Muscle of leg (tissue), 11 donors: Measurements from ENCODE around the gene DHCR24. TPM values are rescaled to one million over a fixed set of nuclear protein-coding genes. Genes with fewer than 3 reads are reported as not detected.

ENCODE experiments used
- DNase-seq: peaks from one replicate; pipeline ENCODE4 v3.0.0; 2013
- H3K27ac ChIP-seq: one replicate; pipeline ENCODE4 v1.5.1; 2013; ENCODE audit warnings: mild to moderate bottlenecking, low read length, control low read depth
- H3K27me3 ChIP-seq: one replicate; pipeline ENCODE4 v1.6.1; 2013; ENCODE audit warnings: low read length; ENCODE audit not compliant: control insufficient read depth, insufficient read depth
- H3K36me3 ChIP-seq: one replicate; pipeline ENCODE4 v1.6.1; 2013; ENCODE audit warnings: low read length; ENCODE audit not compliant: control insufficient read depth, insufficient read depth
- H3K4me1 ChIP-seq: one replicate; pipeline ENCODE4 v1.6.1; 2013; ENCODE audit warnings: low read length; ENCODE audit not compliant: control insufficient read depth, insufficient read depth
- H3K4me3 ChIP-seq: one replicate; pipeline ENCODE4 v1.5.1; 2013; ENCODE audit warnings: low read length, control low read depth
- H3K9me3 ChIP-seq: replicated peaks from 2 replicates; pipeline ENCODE4 v1.6.1; 2013; ENCODE audit warnings: low read depth, low read length; ENCODE audit not compliant: control insufficient read depth
- WGBS: methylation state at CpG from one replicate; pipeline ENCODE4 v1.1.5; 2013; ENCODE audit warnings: missing lambda C conversion rate; ENCODE audit not compliant: insufficient coverage; 5-methylcytosine and 5-hydroxymethylcytosine counted together
- polyA plus RNA-seq, 8 donors: library from polyadenylated mRNA; unstranded; fragments of 120-200 nt; gene quantifications; one replicate each; pipeline versions ENCODE4 v1.2.1 to v1.2.3, GENCODE V29; 2013; ENCODE audit warnings: inconsistent platforms in 1 of 8, low replicate concordance in 1 of 8; ENCODE audit not compliant: insufficient read length in 8 of 8, insufficient read depth in 1 of 8
- total RNA-seq: library from RNA; stranded (reverse); fragments of 120-200 nt; gene quantifications from one replicate; pipeline ENCODE4 v1.2.4, GENCODE V29; 2013

DHCR24 gene
- total and polyA plus RNA-seq, 9 donors = 12.2 to 32.7 (median 23.6) TPM

DNA sequence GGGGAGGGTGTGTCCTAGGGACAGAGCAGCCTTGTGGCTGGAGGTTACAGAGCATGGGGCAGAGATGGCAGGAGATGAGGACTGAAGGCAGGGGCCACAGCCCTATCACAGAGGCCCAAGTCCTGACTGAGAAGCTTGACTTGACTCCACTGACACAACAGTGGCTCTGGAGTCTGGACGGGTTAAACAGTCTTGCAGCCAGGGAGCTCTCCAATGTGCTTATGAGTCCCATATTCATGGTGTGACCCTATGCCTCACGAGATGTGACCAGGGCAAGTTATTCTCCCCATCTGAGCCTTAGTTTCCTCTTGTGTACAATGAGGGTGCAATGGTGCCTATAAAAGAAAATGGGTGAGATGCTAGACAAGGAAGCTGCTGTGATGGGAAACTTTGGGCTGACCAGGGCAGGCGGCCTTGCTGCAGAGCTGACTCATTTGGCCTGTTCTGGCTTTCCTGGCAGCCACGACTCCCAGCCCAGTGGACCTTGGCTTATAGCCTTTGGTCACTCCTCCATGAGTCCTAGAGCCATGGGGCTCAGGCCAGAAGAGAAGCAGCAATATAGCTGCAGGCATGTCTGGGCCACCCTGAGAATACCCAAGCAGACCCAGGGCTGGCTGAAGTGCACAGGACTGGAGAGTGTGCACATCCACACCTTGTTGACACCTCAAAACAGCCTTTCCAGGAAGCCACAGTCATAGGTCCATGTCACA lies 83.1 kb downstream of the DHCR24 start:
- no peak overlapping the region for H3K4me3 ChIP-seq
- WGBS = 48% methylated on average over 4 of the region's 4 CpGs
- H3K36me3 ChIP-seq = no peaks in the 10 kb centered on the region
- no peak for DNase-seq
- H3K4me1 ChIP-seq = peaks cover 8% of the 10 kb centered on the region
- H3K27ac ChIP-seq = no peak overlapping the region
- H3K9me3 ChIP-seq = no peaks in the 10 kb centered on the region
- peaks cover 31% of the 10 kb centered on the region for H3K27me3 ChIP-seq

DNA sequence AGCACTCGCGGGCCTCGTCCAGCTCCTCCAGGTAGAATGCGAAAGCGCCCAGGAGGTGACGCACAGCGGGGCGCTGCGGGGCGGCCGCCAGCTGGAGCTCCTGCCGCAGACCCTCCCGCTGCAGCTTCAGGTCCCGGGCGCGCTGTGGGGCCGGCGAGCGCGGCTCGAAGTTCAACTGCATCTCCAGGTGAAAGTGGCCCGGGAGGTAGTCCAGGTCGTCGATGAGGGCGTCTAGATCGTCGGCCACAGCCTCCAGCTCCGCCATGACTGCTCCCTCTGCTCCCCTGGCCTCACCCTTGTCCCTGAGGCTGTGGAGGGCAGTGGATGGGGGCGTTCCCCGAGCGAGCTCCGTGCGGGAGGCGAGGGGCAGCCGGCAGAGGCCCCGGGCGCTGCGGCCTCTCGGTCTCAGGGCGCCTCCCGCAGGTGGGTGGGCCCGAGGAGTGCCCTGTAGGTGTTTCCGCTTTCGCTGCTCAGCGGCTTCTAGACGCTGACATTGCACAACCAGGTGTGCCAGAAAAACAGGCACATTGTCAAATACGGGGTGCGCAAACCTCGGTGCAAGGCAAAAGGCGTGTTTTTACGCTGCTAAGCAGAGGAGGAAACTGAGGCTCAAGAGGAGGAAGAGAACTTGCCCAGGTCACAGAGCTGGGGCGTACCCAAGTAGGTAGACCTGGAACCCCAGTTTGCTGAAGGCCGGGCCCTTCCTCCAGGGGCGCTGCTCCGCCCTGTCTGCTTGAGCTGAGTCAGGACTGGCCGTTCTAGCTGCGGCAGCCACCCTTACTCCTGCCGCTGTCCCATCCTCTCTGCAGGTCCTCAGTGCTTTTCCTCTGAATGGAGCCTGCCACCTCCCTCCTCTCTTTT lies 85.9 kb downstream of the DHCR24 start, which contains the start of gene TTC22:
TSS of gene TTC22 (minus strand) at position 425 of the 861 bp plus-strand sequence. CDS start at position 265, 160 bp downstream.
- DNase-seq = no peak
- H3K9me3 ChIP-seq = no peaks in the 10 kb centered on the region
- WGBS = 7% methylated on average over 55 of the region's 58 CpGs
- H3K4me1 ChIP-seq = peaks cover 8% of the 10 kb centered on the region
- peaks cover 31% of the 10 kb centered on the region for H3K27me3 ChIP-seq
- H3K27ac ChIP-seq = no peak within 1 kb of the TSS
- H3K4me3 ChIP-seq = no peak within 1 kb of the TSS
- H3K36me3 ChIP-seq = no peaks in the 10 kb centered on the region

DNA sequence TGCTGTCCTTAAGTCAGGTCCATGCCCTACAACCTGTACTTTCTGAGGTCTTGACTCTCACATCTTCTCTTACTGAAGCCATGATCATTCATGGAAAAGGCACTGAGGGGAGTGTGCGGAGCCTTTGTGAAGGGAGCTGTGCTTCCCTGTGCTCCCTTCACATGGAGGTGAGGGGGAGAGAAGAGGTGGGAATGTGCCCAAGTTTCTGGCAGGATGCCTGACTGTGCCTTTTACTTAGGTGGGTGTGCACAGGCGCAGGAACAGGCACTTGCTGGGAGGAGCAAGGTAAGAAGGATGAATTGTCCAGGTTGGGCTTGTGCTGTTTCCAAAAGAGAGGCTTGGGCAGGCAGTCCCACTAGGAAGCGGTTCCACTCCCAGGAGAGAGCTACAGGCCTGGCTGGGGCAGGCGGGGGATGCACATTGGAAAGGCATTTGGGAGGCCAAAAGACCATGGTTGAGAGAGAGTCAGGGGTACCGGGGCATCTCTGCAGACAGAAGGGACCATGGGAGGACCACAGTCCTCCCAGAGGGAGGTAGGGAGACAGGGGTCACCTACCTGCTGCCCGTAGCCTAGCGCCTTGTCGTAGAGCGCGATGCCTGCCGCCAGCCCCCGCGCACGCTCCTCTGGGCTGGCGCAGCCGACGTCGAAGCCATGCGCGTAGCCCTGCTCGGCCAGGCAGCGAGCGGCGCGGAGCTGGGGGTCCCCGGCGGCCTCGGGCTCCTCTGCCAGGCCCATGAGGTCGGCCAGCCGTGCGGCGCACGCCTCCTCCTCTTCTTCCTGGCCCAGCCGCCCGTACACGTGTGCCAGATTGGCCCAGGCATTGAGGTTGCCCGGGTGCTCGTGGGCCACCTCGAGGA lies 86.7 kb downstream of the DHCR24 start:
- Histone ChIP-seq H3K4me1 (peaks cover 8% of the 10 kb centered on the region), H3K27me3 (peaks cover 31% of the 10 kb centered on the region), H3K27ac (no peak overlapping the region), H3K4me3 (no peak overlapping the region), H3K9me3 (no peaks in the 10 kb centered on the region), H3K36me3 (no peaks in the 10 kb centered on the region)
- DNase-seq = no peak
- WGBS = 24% methylated on average over 38 of the region's 39 CpGs

Other genes starting within 250 kb of the DHCR24 start
- gene MROH7, start 245.4 kb downstream of the DHCR24 start, total RNA-seq = 4.3 TPM
- gene MROH7, start 245.4 kb downstream of the DHCR24 start, polyA plus RNA-seq = 1 to 10 TPM; 1.4 to 9.8 (median 3.3) TPM
- gene TTC4, start 171.3 kb downstream of the DHCR24 start, total RNA-seq = 26.4 TPM
- gene TTC4, start 171.3 kb downstream of the DHCR24 start, polyA plus RNA-seq = 10 to 100 TPM; 23.4 to 30.8 (median 24.9) TPM
- 6.4 TPM for gene PARS2, start 122.7 kb downstream of the DHCR24 start, total RNA-seq
- gene PARS2, start 122.7 kb downstream of the DHCR24 start, polyA plus RNA-seq = 1 to 10 TPM; 4.1 to 5.5 (median 4.6) TPM
- 0.09 TPM for gene TTC22, start 85.9 kb downstream of the DHCR24 start, total RNA-seq
- gene TTC22, start 85.9 kb downstream of the DHCR24 start, polyA plus RNA-seq = 1 to 10 TPM in 2 of 8 donors, under 1 TPM in 5, not detected in 1; 0.04 to 1.7 (median 0.15) TPM
- gene TMEM61, start 93.4 kb upstream of the DHCR24 start, total RNA-seq = 0.04 TPM
- gene TMEM61, start 93.4 kb upstream of the DHCR24 start, polyA plus RNA-seq = under 1 TPM in 2 of 8 donors, not detected in 6; 0.11 to 0.56 TPM
- not detected for gene BSND, start 111.7 kb upstream of the DHCR24 start, total RNA-seq
- gene BSND, start 111.7 kb upstream of the DHCR24 start, polyA plus RNA-seq = under 1 TPM in 3 of 8 donors, not detected in 5; 0.03 to 0.07 (median 0.03) TPM
- 3.1 TPM for gene PCSK9, start 152.4 kb upstream of the DHCR24 start, total RNA-seq
- gene PCSK9, start 152.4 kb upstream of the DHCR24 start, polyA plus RNA-seq = 10 to 100 TPM in 1 of 8 donors, 1 to 10 TPM in 7; 3.9 to 12.7 (median 5.4) TPM